Fibroblast of skin of back (primary cell): Measurements from ENCODE around the gene CRADD. TPM values are rescaled to one million over a fixed set of nuclear protein-coding genes. Genes with fewer than 3 reads are reported as not detected.
"Not testable (repeated sequence)": the region's sequence is repeated elsewhere in the genome, so short reads cannot be mapped to it uniquely, and the experiment has no call there.

Experiments used
- DNase-seq: peaks from one replicate; pipeline ENCODE4 v3.0.0-alpha.2; 2013
- polyA plus RNA-seq, 2 experiments: library from polyadenylated mRNA; unstranded; fragments of 120-200 nt; gene quantifications; one replicate each; pipeline ENCODE4 v1.2.1, GENCODE V29; 2013; ENCODE audit not compliant: insufficient read length in 2 of 2

Gene CRADD
- polyA plus RNA-seq (2013, experiment 1 of 2; ENCODE audit: insufficient read length), result 11.9 TPM
- polyA plus RNA-seq (2013, experiment 2 of 2; ENCODE audit: insufficient read length), result 9.8 TPM

- DNase-seq, result peak; percentile 98
These were observed at the start of gene CRADD for GRCh38 chr12:93677195-93678064. Gene CRADD, plus strand, starts transcription at chr12:93677375.

DNA sequence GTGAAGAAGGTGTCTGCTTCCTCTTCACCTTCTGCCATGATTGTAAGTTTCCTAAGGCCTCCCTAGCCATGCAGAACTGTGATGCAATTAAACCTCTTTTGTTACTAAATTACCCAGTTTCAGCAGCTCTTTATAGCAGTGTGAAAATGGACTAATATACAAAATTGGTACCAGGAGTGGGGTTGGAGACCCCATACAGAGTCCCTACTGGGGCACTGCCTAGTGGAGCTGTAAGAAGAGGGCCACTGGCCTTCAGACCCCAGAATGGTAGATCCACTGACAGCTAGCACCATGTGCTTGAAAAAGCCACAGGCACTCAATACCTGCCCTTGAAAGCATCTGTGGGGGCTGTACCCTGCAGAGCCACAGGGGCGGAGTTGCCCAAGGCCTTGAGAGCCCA lies 44.8 kb upstream of the CRADD start:
- DNase-seq, result no peak

GRCh38 chr12:93634416-93634815 lies 42.8 kb upstream of the CRADD start:
- peak; percentile 52 for DNase-seq

DNA sequence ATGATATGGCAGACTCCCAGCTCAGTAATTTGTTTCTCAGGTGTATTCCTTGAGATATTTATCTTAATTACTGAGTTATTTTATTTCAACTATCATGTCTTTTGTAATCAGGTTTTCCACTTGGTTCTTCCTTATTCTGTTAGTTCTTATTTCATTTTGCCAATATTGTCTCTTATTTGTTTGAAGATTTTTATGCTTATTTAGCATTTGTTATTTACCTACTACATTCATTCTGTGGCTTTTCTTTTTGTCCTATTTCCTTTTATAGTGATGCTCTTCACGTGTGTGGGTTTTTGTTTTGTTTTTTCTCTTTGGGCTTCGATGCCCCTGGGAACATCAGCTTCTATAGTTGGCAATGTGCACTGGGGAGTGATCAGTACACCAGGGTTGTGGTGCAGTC lies 40.5 kb upstream of the CRADD start:
- DNase-seq, result no peak

DNA sequence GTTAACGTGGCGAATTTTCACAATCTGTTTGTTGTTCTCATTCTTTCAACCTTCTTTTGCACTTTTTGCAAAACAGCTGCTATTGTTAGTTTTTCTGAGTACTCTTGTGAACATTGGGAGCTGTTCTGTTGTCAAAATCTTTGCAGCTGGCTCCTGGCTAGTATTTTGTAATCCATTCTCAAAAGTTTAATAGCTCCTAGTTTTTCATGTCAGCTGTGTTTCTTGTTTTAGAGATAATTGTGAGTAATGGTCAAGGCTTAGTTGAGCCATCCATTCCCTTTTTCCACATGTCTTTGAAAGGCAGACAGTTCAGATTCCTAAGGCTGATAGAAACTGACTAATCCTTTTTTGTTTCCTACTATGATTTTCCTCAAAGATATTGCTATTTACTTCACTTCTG lies 39.1 kb upstream of the CRADD start:
- DNase-seq, result no peak

- DNase-seq, result no peak
These were observed 38.2 kb upstream of the CRADD start for GRCh38 chr12:93638954-93639353.

GRCh38 chr12:93639406-93639805 lies 37.8 kb upstream of the CRADD start:
- no peak for DNase-seq

GRCh38 chr12:93641380-93641779 lies 35.8 kb upstream of the CRADD start:
- DNase-seq, result not testable (repeated sequence)

DNA sequence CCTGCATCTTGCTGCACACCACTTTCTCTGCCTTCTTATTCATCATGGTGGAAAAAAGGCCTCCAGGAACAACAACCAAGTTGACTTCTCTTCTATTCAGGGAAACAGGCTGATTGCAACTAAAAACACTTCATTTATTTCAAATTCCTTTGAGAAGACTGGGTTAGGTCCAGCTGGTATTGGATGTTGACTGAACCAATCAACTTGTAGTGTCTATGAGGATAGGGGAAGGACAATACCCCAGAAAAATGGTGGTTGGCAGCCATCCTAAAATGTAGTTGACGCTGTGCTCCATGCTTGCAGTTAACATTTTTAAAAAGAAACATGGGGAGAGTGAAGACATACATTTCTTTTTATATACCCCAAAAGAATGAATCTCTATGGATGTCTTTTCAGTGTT lies 34.4 kb upstream of the CRADD start:
- no peak for DNase-seq

- DNase-seq, result peak; percentile 43
These were observed 31.5 kb upstream of the CRADD start for GRCh38 chr12:93645702-93646101.

- DNase-seq, result no peak
These were observed 26.5 kb upstream of the CRADD start for GRCh38 chr12:93650626-93651025.

- no peak for DNase-seq
These were observed 24.1 kb upstream of the CRADD start for GRCh38 chr12:93653079-93653478.

DNA sequence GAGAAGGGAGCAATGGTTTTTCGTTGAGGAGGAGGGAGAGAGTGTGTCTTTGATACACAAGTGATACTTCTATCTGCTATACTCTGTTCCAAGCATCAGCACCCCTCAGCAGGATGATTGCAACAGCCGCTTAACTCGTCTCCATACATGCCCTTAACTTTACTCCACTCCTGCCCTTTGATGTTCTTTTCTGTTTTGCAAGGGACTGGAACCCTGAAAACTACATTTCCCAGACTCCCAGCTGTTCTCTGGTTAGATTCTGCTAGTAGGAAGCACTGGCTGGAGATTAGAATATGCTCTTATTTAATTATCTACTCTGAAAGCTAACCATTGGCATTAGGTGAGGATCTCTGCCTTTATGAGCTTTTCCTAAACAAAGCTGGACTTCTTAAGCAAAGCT lies 23.5 kb upstream of the CRADD start:
- DNase-seq, result no peak

DNA sequence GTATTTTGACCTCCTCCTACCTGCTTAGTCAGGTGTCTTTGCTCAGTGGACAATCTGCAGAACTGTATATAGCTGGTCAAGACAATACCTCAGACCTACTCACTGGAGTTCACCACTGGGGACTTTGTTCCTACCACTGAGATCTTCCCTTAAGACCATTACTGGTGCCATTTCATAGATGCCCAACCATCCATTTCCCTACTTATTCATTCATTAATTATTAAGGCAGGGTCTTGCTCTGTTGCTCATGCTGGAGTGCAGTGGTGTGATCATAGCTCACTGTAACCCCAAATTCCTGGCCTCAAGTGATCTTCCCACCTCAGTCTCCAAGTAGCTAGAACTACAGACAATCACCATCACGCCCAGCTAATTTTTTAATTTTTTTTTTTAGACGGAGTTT lies 22.8 kb upstream of the CRADD start:
- DNase-seq, result no peak

GRCh38 chr12:93657071-93657470 lies 20.1 kb upstream of the CRADD start:
- no peak for DNase-seq

DNA sequence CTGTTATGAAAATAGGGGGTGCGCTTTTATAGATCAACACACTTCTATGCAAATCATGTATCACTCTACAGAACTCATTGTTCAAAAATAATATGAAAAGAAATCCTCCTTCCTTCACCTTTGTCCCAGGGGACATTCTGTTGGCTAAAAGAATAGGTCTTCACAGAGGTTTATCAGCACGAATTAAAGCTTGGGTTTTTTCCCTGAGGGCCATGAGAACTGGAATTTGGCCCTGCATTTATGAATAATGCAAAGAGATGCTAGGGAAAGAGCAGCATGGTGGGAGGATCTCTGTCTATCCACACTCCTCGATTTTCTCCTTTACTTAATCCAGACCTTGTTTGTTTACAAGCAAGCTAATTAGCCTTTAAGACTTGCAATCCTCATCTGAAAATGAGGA lies 16.2 kb upstream of the CRADD start:
- DNase-seq, result no peak

DNA sequence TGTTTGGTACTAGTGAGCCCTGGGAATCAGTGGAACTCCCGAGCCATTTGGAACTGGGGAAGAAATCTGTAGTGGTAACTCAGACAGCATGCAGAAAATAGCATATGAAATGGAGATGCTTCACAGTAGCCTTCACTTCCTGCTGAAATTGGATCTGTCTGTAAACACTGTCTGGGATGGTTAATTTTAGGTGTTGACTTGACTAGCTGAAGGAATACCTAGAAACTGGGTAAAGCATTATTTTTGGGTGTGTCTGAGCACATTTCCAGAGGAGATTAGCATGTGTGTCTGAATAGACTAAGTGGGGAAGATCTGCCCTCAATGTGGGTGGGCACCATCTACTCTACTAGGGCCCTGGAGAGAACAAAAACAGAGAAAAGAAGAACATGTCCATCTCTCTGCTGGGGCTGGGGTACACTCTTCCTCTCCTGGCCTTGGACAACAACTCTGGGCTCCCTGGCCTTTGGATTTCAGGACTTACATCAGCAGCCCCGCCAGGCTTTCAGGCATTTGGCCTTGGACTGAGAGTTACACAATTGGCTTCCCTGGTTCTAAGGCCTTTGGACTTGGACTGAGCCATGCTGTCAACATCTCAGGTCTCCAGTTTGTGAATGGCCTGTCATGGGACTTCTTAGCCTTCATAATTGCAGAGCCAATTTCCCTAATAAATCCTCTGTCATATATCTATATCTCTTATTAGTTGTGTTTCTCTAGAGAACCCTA lies 14.0 kb upstream of the CRADD start:
- no peak for DNase-seq

GRCh38 chr12:93663729-93664084 lies 13.5 kb upstream of the CRADD start:
- no peak for DNase-seq

DNA sequence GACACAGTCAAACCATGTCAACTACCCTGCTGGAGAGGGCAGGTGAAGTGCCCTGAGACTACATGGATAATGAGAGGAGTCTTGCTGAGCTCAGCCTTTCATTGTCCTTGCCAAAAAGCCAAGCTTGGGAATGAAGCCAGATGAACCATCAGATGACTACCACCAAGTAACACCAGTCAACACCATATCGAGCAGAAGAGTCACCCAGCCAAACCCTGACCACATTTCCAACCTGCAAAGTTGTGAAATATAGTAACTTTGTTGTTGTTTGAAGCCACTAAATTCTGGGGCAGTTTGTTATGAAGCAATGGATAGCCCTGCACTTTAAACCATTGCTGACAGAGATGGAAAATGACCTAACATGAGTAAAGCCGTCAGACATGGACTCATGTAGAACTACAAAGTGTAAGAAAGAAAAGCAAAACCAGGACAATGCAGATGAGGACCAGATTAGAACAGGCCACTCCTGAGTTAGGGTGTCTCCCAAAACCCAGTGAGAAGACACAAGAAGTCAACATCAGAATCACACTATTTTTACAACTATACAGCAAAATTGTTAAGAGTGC lies 12.5 kb upstream of the CRADD start:
- DNase-seq, result peak; percentile 3

DNA sequence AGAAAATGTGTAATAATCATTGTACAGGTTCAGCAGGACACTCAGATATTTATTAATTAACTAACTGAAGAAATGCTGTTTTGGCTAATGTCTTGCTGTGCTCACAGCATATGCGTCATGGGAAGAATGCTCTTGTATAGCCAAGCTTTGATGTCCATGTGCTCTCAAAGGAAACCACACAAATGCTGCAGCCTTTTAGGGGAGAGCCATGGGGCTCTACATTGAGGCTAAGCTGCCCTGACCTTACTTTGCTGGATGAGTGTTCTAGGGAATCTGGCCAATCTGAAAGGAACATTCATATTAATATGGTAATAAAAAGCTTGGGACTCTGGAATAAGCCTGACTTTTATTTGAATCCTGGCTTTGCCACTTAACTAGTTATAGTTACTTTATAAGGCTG lies 9.5 kb upstream of the CRADD start:
- DNase-seq, result no peak

GRCh38 chr12:93668919-93669418 lies 8.2 kb upstream of the CRADD start:
- DNase-seq, result no peak

- no peak for DNase-seq
These were observed 7.7 kb upstream of the CRADD start for GRCh38 chr12:93669452-93669851.

GRCh38 chr12:93670104-93670503 lies 7.1 kb upstream of the CRADD start:
- DNase-seq, result no peak
